GM04504 (cell line): ENCODE data around the gene LCLAT1.
A peak's percentile ranks its signal among the peaks of the same experiment; 100 is the strongest.

Experiments used
- DNase-seq: peaks from one replicate; pipeline ENCODE4 v3.0.0-alpha.2; 2012; ENCODE audit warnings: low read depth

The LCLAT1 gene

GRCh38 chr2:30516166-30516565, 69.1 kb downstream of the LCLAT1 start:
- no peak for DNase-seq

GRCh38 chr2:30519796-30520195, 72.8 kb downstream of the LCLAT1 start:
- no peak for DNase-seq

GRCh38 chr2:30522421-30522820, 75.4 kb downstream of the LCLAT1 start:
- no peak for DNase-seq

GRCh38 chr2:30527411-30527810, 80.4 kb downstream of the LCLAT1 start:
- DNase-seq: no peak

- DNase-seq: no peak
Observed at GRCh38 chr2:30527859-30528258, 80.8 kb downstream of the LCLAT1 start.

GRCh38 chr2:30530346-30530745, 83.3 kb downstream of the LCLAT1 start:
- DNase-seq: no peak

GRCh38 chr2:30541680-30542079, 94.6 kb downstream of the LCLAT1 start:
- DNase-seq: no peak

GRCh38 chr2:30545875-30546274, 98.8 kb downstream of the LCLAT1 start:
- DNase-seq: no peak

GRCh38 chr2:30548386-30548785, 101.3 kb downstream of the LCLAT1 start:
- no peak for DNase-seq

GRCh38 chr2:30549096-30549495, 102.0 kb downstream of the LCLAT1 start:
- DNase-seq: no peak

GRCh38 chr2:30559544-30560275, 112.7 kb downstream of the LCLAT1 start:
- DNase-seq: no peak

GRCh38 chr2:30561349-30561748, 114.3 kb downstream of the LCLAT1 start:
- DNase-seq: no peak

- peak; percentile 6 for DNase-seq
Observed at GRCh38 chr2:30565851-30566358, 118.9 kb downstream of the LCLAT1 start.

GRCh38 chr2:30566631-30567030, 119.6 kb downstream of the LCLAT1 start:
- peak; percentile 5 for DNase-seq

GRCh38 chr2:30567317-30567716, 120.3 kb downstream of the LCLAT1 start:
- DNase-seq: no peak

- no peak for DNase-seq
Observed at GRCh38 chr2:30569946-30570345, 122.9 kb downstream of the LCLAT1 start.

GRCh38 chr2:30577151-30577550, 130.1 kb downstream of the LCLAT1 start:
- DNase-seq: no peak

GRCh38 chr2:30580391-30580790, 133.3 kb downstream of the LCLAT1 start:
- no peak for DNase-seq

- no peak for DNase-seq
Observed at GRCh38 chr2:30582521-30582920, 135.5 kb downstream of the LCLAT1 start.

GRCh38 chr2:30583204-30583749, 136.2 kb downstream of the LCLAT1 start:
- no peak for DNase-seq

- DNase-seq: no peak
Observed at GRCh38 chr2:30584116-30584515, 137.1 kb downstream of the LCLAT1 start.

GRCh38 chr2:30588994-30589393, 141.9 kb downstream of the LCLAT1 start:
- DNase-seq: no peak

- no peak for DNase-seq
Observed at GRCh38 chr2:30590407-30590806, 143.4 kb downstream of the LCLAT1 start.

GRCh38 chr2:30591186-30591585, 144.1 kb downstream of the LCLAT1 start:
- no peak for DNase-seq
